HG02678 (cell line): ENCODE results near the gene P2RY4.
"Not testable (repeated sequence)": the region's sequence is repeated elsewhere in the genome, so short reads cannot be mapped to it uniquely, and the experiment has no call there.

Experiments used
- ATAC-seq: cut with Tn5 transposase; IDR thresholded peaks from one replicate; pipeline ENCODE4 v1.9.1; 2021; ENCODE audit warnings: mild to moderate bottlenecking, moderate library complexity; ENCODE audit not compliant: unreplicated experiment

Gene P2RY4

GRCh38 chrX:70244881-70245280 lies 15.1 kb downstream of the P2RY4 start:
- ATAC-seq: no peak

- not testable (repeated sequence) for ATAC-seq
Measured at GRCh38 chrX:70243601-70244000, 16.4 kb downstream of the P2RY4 start.

GRCh38 chrX:70241501-70241900 lies 18.5 kb downstream of the P2RY4 start:
- ATAC-seq: no peak

- no peak for ATAC-seq
Measured at GRCh38 chrX:70240751-70241150, 19.3 kb downstream of the P2RY4 start.

GRCh38 chrX:70234355-70234754 lies 25.6 kb downstream of the P2RY4 start, which contains the start of gene AWAT1:
Gene AWAT1, plus strand, starts transcription at chrX:70234655. Its CDS starts 41 bp downstream, at chrX:70234696.
- no peak for ATAC-seq

- no peak for ATAC-seq
Measured at GRCh38 chrX:70231666-70232065, 28.3 kb downstream of the P2RY4 start.

- ATAC-seq: no peak
Measured at GRCh38 chrX:70226687-70227086, 33.3 kb downstream of the P2RY4 start.

- ATAC-seq: no peak
Measured at GRCh38 chrX:70226048-70226447, 34.0 kb downstream of the P2RY4 start.

GRCh38 chrX:70219938-70220764 lies 39.9 kb downstream of the P2RY4 start:
- ATAC-seq: no peak

GRCh38 chrX:70209570-70209969 lies 50.4 kb downstream of the P2RY4 start:
- not testable (repeated sequence) for ATAC-seq

- ATAC-seq: no peak
Measured at GRCh38 chrX:70208479-70208878, 51.5 kb downstream of the P2RY4 start.
